Activated T-helper 1 cell treated with anti-CD3 and anti-CD28 coated beads, Interleukin-2, amount 50 U/mL, for 16 hours (primary cell): ENCODE results near the gene IFIT1B.
"Not testable (repeated sequence)": the region's sequence is repeated elsewhere in the genome, so short reads cannot be mapped to it uniquely, and the experiment has no call there.

Source experiments
- DNase-seq, 2 donors: peaks; one replicate each; pipeline ENCODE4 v3.0.0-alpha.2; 2020; ENCODE audit warnings: low read depth in 1 of 2, low spot score in 1 of 2

The IFIT1B gene

GRCh38 chr10:89347701-89348457, 30.0 kb upstream of the IFIT1B start:
- no peak for DNase-seq

- no peak for DNase-seq
Measured at GRCh38 chr10:89348481-89348880, 29.4 kb upstream of the IFIT1B start.

DNA sequence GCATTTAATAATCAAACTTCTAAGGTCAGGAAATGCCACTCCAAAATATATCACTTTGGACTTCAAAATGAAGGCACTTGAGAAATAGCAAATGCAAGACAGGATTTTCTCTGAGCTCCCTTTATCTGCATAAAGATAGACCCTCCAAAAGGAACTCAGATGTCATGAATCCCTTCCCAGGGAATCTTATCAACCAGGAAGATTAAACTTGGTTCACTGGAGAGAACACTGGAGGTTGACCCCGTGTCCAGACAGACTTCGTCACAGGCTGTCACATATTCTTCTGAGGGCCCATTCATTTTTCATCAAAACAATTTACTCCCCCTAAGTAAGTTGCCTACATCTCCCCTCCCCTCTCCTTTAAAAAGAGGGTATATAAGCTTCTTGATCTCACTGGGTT, 28.9 kb upstream of the IFIT1B start:
- DNase-seq: no peak

GRCh38 chr10:89350631-89351315, 27.1 kb upstream of the IFIT1B start:
- DNase-seq: not testable (repeated sequence)

DNA sequence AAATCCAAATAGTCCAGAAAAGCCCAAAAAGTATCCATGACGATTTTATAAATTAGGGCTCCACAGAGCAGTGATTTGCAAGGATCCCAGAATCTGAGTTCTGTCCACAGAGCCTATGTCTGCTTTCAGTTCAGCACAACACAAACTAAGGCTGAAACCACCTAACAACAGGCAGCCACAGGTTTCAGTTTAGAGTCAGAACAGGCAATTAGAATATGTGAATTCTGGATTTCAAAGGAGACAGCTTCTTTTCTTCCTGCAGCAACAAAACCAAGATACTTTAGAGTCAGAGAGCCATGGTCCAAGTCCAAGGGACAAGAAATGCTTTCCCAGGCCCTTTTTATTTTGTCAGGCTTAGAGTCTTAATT, 26.5 kb upstream of the IFIT1B start:
- DNase-seq: no peak

- no peak for DNase-seq
Measured at GRCh38 chr10:89351780-89352597, 25.9 kb upstream of the IFIT1B start.

DNA sequence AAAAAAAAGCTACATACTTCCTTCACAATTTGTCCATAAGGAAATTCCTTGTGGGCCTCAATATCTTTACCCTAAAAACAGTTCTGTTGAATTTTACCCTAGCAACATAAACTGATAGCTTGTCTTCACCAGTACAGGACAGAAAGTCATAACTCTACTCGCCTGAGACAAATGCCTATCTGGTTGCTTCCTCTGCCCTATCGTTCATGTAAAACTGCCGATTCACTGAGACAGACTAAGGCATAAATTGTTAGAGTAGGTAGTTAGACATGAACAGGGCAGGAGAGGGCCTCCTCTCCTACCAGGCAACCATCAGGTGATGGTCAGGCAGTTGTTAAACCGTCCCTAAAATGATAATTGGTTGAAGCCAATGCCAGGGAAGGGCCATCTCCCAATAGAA, 25.1 kb upstream of the IFIT1B start:
- no peak for DNase-seq

GRCh38 chr10:89355394-89355931, 22.4 kb upstream of the IFIT1B start:
- no peak for DNase-seq

DNA sequence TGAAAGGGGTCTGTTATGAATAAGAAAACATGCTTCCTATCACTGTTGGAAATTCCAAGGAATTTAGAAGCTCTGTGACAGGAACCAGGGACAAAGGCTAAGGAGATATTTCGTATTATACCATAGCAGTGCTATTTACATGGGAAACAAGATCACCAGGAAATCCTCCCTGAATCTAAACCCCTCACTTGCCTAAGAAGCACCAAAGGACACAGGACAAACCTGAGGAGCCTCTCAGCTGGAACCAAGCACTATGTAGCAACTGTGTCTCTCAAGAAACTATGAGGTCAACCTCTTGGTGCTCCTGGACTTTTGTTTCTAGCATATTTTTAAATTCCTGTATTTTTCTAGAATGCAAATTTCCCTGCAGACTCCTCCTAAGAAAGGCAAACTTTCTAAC, 20.8 kb upstream of the IFIT1B start:
- no peak for DNase-seq

DNA sequence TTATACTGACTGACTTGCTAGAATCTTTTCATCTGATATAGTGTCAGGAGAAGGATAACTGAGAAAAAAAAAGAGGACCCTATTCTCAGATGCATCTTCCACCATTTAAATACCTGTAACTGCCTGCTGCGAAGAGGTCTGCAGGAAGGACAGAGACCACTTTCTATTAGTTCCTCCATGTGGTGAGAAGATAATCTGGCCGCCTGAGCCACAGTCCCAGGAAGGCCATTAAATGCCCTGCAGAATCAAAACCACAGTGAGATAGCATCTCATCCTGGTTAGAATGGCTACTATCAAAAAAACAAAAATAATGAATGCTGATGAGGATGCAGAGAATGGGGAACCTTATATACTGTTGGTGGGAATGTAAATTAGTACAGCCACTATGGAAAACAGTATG, 19.9 kb upstream of the IFIT1B start:
- no peak for DNase-seq

DNA sequence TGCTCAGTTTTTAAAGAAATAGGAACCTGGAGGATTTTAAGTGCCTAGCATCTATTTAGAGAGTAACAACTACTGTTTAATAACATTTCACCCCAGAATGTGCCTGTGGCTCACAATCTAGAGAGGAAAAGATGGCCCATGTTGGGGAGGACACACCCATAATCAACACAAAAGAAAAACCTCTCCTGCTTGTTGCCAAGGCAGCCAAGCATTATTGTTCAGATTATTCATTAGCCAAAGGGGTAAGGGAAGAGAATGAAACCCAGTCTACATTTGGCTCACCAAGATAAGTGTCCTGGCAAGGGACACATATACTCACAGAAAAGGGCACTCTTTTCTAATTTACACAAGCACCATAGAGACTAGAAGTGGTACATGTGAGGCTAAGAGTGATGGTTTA, 17.7 kb upstream of the IFIT1B start:
- no peak for DNase-seq

DNA sequence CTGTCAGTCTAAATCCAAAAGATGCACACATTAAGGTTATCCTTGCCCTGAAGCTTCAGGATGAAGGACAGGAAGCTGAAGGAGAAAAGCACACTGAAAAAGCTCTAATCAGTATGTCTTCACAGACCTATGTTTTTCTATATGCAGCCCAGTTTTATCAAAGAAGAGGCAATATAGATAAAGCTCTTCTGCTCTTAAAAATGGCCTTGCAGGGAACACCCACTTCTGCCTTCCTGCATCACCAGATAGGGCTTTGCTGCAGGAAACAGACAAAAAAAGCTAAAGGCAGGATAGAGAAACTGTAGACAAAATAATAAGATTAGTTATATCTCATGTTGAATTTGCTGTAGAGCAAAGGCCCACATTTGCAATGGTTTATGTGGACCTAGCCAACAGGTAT, 14.9 kb upstream of the IFIT1B start:
- no peak for DNase-seq

DNA sequence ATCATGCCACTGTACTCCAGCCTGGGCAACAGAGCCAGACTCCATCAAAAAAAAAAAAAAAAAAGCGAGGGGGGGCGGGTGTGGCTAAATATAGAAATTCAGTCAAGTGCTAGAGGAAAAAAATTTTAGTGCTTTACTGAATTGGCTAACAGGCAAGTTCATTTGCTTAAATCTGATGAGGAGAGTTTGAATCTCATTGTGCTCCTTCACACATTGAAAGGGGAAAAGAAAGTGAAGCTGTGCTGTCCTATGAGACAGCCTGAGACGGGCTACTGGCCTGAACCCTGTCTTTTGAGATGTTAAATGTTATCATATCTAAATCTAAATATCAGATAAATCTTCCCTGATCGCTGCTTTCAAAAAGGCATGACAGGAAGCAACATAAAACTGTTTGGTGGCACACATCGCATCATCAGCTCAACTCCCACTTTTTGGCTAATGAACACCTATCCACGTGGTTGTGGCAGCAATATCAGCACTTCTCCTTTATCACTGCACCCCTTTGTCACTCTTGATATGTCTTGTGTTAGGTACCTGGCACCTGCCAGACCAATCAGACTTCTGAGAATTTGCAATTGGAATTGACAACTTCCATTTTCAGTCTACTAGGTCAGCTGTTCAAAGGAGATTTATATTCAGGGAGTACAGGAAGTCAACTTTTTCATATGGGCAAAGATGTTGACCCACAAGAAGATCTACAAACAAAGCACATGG, 14.0 kb upstream of the IFIT1B start:
- no peak for DNase-seq

GRCh38 chr10:89364531-89364930, 13.3 kb upstream of the IFIT1B start:
- DNase-seq: no peak

- no peak for DNase-seq
Measured at GRCh38 chr10:89367529-89367928, 10.3 kb upstream of the IFIT1B start.

DNA sequence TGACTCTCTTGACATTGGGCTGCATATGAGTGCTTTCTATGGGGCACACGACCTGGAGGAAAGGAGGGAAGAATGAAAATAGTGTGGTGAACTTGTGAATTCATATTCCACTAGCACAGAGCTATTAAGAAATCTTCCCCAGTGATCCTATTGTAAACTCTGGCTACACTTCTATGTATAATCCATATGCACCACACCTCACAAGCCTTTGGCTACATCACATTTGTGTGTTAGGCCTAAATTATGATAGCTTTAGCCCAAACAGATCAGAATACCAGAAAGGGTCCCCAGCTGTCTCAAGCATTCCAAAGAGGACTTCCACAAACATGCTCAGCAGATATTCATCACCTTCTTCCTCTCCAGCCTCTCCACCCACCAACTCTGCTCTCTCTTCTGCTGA, 9.7 kb upstream of the IFIT1B start:
- DNase-seq: no peak

DNA sequence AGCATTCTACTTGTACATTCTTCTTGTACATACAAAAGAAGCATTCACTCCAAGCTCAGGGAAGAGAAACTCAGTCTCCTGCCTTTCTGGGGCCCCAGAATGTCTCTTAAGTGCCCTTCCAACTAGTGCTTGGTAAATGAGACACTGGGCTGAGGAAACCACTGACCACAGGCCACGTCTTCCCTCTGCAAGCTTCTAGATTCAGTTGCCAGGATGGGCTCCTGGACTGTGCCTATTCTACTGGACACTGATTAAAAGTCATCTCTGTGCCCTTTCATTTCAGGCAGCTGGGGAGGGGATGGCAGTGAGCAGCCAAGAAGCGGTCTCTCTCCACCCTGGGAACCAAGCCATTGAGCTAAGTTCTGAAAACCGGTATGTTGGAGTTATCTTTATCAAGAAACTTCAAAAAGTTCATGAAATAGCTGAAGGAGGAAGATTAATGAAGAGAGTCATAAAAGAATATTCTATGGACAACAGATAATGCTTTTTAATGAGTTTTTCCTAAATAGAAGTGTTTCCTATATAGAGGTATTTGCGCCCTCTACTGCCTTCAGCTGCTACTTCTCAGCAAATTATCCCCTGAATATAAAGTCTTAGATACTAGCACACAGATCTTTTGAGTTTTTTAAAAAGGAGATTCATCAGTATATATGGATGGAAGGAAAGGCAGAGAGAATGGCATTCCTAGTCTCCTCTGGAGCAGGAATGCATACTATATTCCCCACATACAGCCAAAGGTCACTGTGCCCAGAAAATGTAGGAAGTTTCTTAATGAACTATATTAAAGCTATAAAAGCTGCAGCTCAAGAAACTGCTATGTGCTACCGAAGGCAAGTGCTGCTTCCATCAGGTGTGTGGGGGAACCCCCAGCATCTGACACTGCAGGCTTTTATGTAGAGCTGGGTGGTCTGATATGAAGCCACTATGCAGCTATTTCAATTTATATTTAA, 8.4 kb upstream of the IFIT1B start:
- no peak for DNase-seq

DNA sequence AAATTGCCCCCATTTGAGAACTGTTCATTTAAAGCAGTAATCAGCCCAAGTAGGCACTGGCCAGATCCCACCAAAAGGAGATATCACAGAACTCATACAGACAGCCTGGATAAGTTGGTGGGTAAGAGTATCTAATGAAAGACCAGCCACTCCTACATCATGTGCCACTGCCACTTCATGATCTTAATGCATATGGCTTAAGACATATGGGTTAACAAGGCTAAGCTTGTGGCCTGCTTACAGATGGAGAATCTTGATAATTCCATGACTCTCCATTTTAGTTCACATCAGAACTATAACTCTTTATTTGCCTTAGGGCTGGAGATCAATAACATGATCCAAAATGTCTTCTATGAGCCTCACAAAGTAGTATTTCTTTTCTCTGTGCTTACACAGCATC, 6.8 kb upstream of the IFIT1B start:
- no peak for DNase-seq

- DNase-seq: no peak
Measured at GRCh38 chr10:89371987-89372386, 5.9 kb upstream of the IFIT1B start.
